Endothelial cell of umbilical vein (primary cell): ENCODE results near the gene KLHL42. TPM values are rescaled to one million over a fixed set of nuclear protein-coding genes. Genes with fewer than 3 reads are reported as not detected.

Experiments
- BruUV-seq: library from RNA; stranded (reverse); fragments of 400-500 nt; replicated peaks from 2 replicates; lab custom pipeline; 2021; lab: Mats Ljungman, UMichigan
- CTCF ChIA-PET: fragments of 300-600, 350-600 bp; sonication (Branson Sonifier 250); formaldehyde crosslinking; loops from one replicate; lab custom pipeline; 2021; ENCODE audit warnings: antibody characterized with exemption, inconsistent platforms; lab: Charles Lee
- POLR2A ChIA-PET: fragments of 300-600, 350-600 bp; sonication (Branson Sonifier 250); formaldehyde crosslinking; loops from one replicate; lab custom pipeline; 2021; ENCODE audit warnings: antibody characterized with exemption, inconsistent platforms; lab: Charles Lee
- DNase-seq: peaks from one replicate; pipeline ENCODE4 v3.0.0-alpha.2; 2011; ENCODE audit warnings: low read depth, low spot score
- FAIRE-seq: peaks from 2 replicates; lab custom pipeline; 2011; peaks lifted over from hg19 to GRCh38; lab: Jason Lieb, UNC
- H2AFZ ChIP-seq: 2 replicates; pipeline ENCODE4 v1.6.0; 2012; ENCODE audit warnings: low read depth, low read length, control low read depth, inconsistent platforms
- H3K27ac ChIP-seq: 2 replicates; pipeline ENCODE4 v1.5.1; 2011; ENCODE audit warnings: low read depth, mild to moderate bottlenecking, control low read depth, low read length, moderate library complexity; ENCODE audit not compliant: insufficient read depth
- H3K27me3 ChIP-seq, 2 experiments: 2 replicates each; pipeline versions ENCODE4 v1.6.0 to v1.6.1; 2011; ENCODE audit warnings: low read length in 2 of 2, mixed read lengths in 1 of 2; ENCODE audit not compliant: control insufficient read depth in 2 of 2, insufficient read depth in 2 of 2
- H3K36me3 ChIP-seq, 2 experiments: 2 replicates in 1 of 2; 3 replicates in 1 of 2; pipeline ENCODE4 v1.5.1; 2011; ENCODE audit warnings: low read length in 2 of 2, mild to moderate bottlenecking in 1 of 2, moderate library complexity in 1 of 2; ENCODE audit not compliant: control insufficient read depth in 2 of 2, insufficient read depth in 2 of 2; ENCODE audit errors: extremely low read depth in 1 of 2
- H3K4me1 ChIP-seq: 3 replicates; pipeline ENCODE4 v1.5.1; 2011; ENCODE audit warnings: mild to moderate bottlenecking, low read length; ENCODE audit not compliant: control insufficient read depth, insufficient read depth; ENCODE audit errors: extremely low read depth
- H3K4me2 ChIP-seq: 2 replicates; pipeline ENCODE4 v1.6.1; 2011; ENCODE audit warnings: low read length, control low read depth, mixed read lengths; ENCODE audit not compliant: insufficient read depth
- H3K4me3 ChIP-seq, 3 experiments: fragments of 200-600 bp in 1 of 3; sonication (generic), shearing (Covaris generic) in 1 of 3; replicated peaks in 1 of 3; 2 replicates each; pipeline ENCODE4 v1.5.1; 2011 to 2016; ENCODE audit warnings: control low read depth in 3 of 3, low read length in 3 of 3, mild to moderate bottlenecking in 2 of 3, inconsistent platforms in 1 of 3, low read depth in 1 of 3, moderate library complexity in 1 of 3; ENCODE audit not compliant: insufficient read depth in 1 of 3
- H3K79me2 ChIP-seq: 2 replicates; pipeline ENCODE4 v1.6.0; 2012; ENCODE audit warnings: low read length, inconsistent platforms; ENCODE audit not compliant: control insufficient read depth, insufficient read depth
- H3K9ac ChIP-seq: replicated peaks from 2 replicates; pipeline ENCODE3; 2011; ENCODE audit warnings: low read length, control low read depth; ENCODE audit not compliant: insufficient read depth; ENCODE audit errors: extremely low read depth
- H3K9me1 ChIP-seq: replicated peaks from 3 replicates; pipeline ENCODE4 v1.6.0; 2011; ENCODE audit warnings: mild to moderate bottlenecking, low read length; ENCODE audit not compliant: control insufficient read depth, insufficient read depth; ENCODE audit errors: extremely low read depth
- H3K9me3 ChIP-seq: replicated peaks from 2 replicates; pipeline ENCODE4 v1.5.1; 2012; ENCODE audit warnings: low read length, inconsistent platforms; ENCODE audit not compliant: control insufficient read depth, insufficient read depth
- H4K20me1 ChIP-seq: replicated peaks from 2 replicates; pipeline ENCODE3; 2011; ENCODE audit warnings: mild to moderate bottlenecking, low read length; ENCODE audit not compliant: control insufficient read depth, insufficient read depth; ENCODE audit errors: extremely low read depth
- CTCF ChIP-seq, 2 donors: IDR thresholded peaks; 1 replicate in 1 of 2; 2 replicates in 1 of 2; pipeline ENCODE4 v1.5.1; 2011; ENCODE audit warnings: low read length in 2 of 2, mild to moderate bottlenecking in 2 of 2, moderate library complexity in 2 of 2, control low read depth in 1 of 2, inconsistent platforms in 1 of 2, low read depth in 1 of 2; ENCODE audit not compliant: insufficient read depth in 1 of 2; ENCODE audit errors: extremely low read depth in 1 of 2
- EZH2 ChIP-seq: IDR thresholded peaks from 2 replicates; pipeline ENCODE4 v1.6.1; 2012; ENCODE audit warnings: borderline replicate concordance, low read depth, mild to moderate bottlenecking, moderate library complexity, low read length, inconsistent platforms; ENCODE audit not compliant: severe bottlenecking
- FOS ChIP-seq: IDR thresholded peaks from 2 replicates; pipeline ENCODE4 v1.6.1; 2011; ENCODE audit warnings: mild to moderate bottlenecking, low read length, moderate library complexity, borderline replicate concordance; ENCODE audit not compliant: insufficient read depth
- GATA2 ChIP-seq: IDR thresholded peaks from 2 replicates; pipeline ENCODE4 v1.7.0; 2011; ENCODE audit warnings: low read depth, mild to moderate bottlenecking, moderate library complexity, mixed read lengths, low read length; ENCODE audit not compliant: insufficient read length, insufficient read depth
- JUN ChIP-seq: IDR thresholded peaks from 2 replicates; pipeline ENCODE4 v1.6.1; 2011; ENCODE audit warnings: borderline replicate concordance, low read depth; ENCODE audit not compliant: insufficient read length, insufficient read depth
- MAX ChIP-seq: IDR thresholded peaks from 2 replicates; pipeline ENCODE4 v1.6.1; 2011; ENCODE audit not compliant: insufficient read depth, insufficient read length
- MYC ChIP-seq: IDR thresholded peaks from one replicate; pipeline ENCODE4 v1.6.1; 2011; ENCODE audit warnings: mild to moderate bottlenecking, low read depth, low read length
- POLR2A ChIP-seq: IDR thresholded peaks from 2 replicates; pipeline ENCODE4 v1.6.1; 2012; ENCODE audit warnings: low read depth, mild to moderate bottlenecking, control low read depth, low read length
- POLR2AphosphoS5 ChIP-seq: IDR thresholded peaks from 2 replicates; pipeline ENCODE4 v1.6.1; 2012; ENCODE audit warnings: low read depth, mild to moderate bottlenecking, control low read depth, low read length, moderate library complexity; ENCODE audit not compliant: insufficient read depth
- dilution Hi-C: fragments of 300-500 bp; cut with MboI; formaldehyde crosslinking; loops from one replicate; pipeline ENCODE4 v1.15.0; 2019; ENCODE audit warnings: low sequenced_read_pairs; ENCODE audit not compliant: extremely low pct_ligation_motif_present
- intact Hi-C: fragments of 100-400 bp; cut with micrococcal nuclease; formaldehyde crosslinking; loops from one replicate; pipeline ENCODE4 v1.10.0; 2022
- polyA plus RNA-seq, 4 experiments: library from polyadenylated mRNA; depleted of rRNA in 3 of 4; stranded (reverse) in 3 of 4; unstranded in 1 of 4; fragments of >200 nt; gene quantifications; 2 replicates each; pipeline versions ENCODE4 v1.2.1 to v1.2.3, GENCODE V29; 2011 to 2012; ENCODE audit warnings: missing spikeins in 1 of 4
- total RNA-seq: library from RNA; stranded (reverse); gene quantifications from 2 replicates; pipeline ENCODE4 v1.2.3, GENCODE V29; 2021

Gene KLHL42
- total and polyA plus RNA-seq, 2 donors (not counting 3 experiments of a cell fraction or from before 2014, with no cell fraction given), result 20.1 to 36.2 TPM

GRCh38 chr12:27777141-27777540 is 2.9 kb upstream of the KLHL42 start:
- FAIRE-seq, result no peak
- BruUV-seq, result no TSS peak
- CTCF ChIA-PET, result no interaction called here

GRCh38 chr12:27778206-27778605 is 1.8 kb upstream of the KLHL42 start:
- no peak overlapping the region for H3K4me2 ChIP-seq
- no peak overlapping the region for H3K4me3 ChIP-seq
- H3K36me3 ChIP-seq, result no peaks in the 10 kb centered on the region
- no peak overlapping the region for H3K9ac ChIP-seq
- no peak overlapping the region for H3K27ac ChIP-seq
- no peaks in the 10 kb centered on the region for H3K9me3 ChIP-seq
- H3K27me3 ChIP-seq, result no peaks in the 10 kb centered on the region
- TF ChIP-seq JUN, result no peak
- TF ChIP-seq FOS, result no peak
- TF ChIP-seq MAX, result no peak
- TF ChIP-seq MYC, result no peak
- TF ChIP-seq GATA2, result no peak
- no peak for TF ChIP-seq POLR2AphosphoS5
- no peak for TF ChIP-seq CTCF (IDR thresholded peaks at IDR 0.05; ENCODE audit: extremely low read depth in 1 of 2, insufficient read depth in 1 of 2, low read depth in 1 of 2, low read length in 2 of 2)
- TF ChIP-seq EZH2, result no peak
- no peak for TF ChIP-seq POLR2A
- peaks cover 27% of the 10 kb centered on the region for H3K4me1 ChIP-seq
- no peaks in the 10 kb centered on the region for H4K20me1 ChIP-seq
- intact Hi-C loops, result no loop called here
- ChIA-PET POLR2A (no interaction called here), CTCF (no interaction called here)
- FAIRE-seq (no peak), DNase-seq (no peak)
- no peak overlapping the region for H2AFZ ChIP-seq
- dilution Hi-C loops, result no loop called here
- no peaks in the 10 kb centered on the region for H3K9me1 ChIP-seq
- BruUV-seq, result no TSS peak
- peaks cover 24% of the 10 kb centered on the region for H3K79me2 ChIP-seq

More at GRCh38 chr12:27777141-27777540, 2.9 kb upstream of the KLHL42 start:
- H3K4me3 ChIP-seq, result no peak overlapping the region
- H3K4me2 ChIP-seq, result no peak overlapping the region
- H3K9me1 ChIP-seq, result no peaks in the 10 kb centered on the region
- no peak overlapping the region for H3K9ac ChIP-seq
- no peak overlapping the region for H3K27ac ChIP-seq
- H3K36me3 ChIP-seq, result no peaks in the 10 kb centered on the region
- DNase-seq, result no peak
- POLR2A ChIA-PET, result no interaction called here
- H3K27me3 ChIP-seq, result no peaks in the 10 kb centered on the region
- no peaks in the 10 kb centered on the region for H4K20me1 ChIP-seq
- no peak overlapping the region for H2AFZ ChIP-seq
- intact Hi-C loops (no loop called here), dilution Hi-C loops (no loop called here)
- H3K4me1 ChIP-seq, result peaks cover 37% of the 10 kb centered on the region
- peaks cover 16% of the 10 kb centered on the region for H3K79me2 ChIP-seq
- no peak for TF ChIP-seq EZH2
- no peak for TF ChIP-seq FOS
- no peak for TF ChIP-seq POLR2A
- TF ChIP-seq MAX, result no peak
- H3K9me3 ChIP-seq, result no peaks in the 10 kb centered on the region
